Skeletal muscle tissue (tissue), 4 donors: ENCODE measurements around the gene IGSF21. TPM values are rescaled to one million over a fixed set of nuclear protein-coding genes. Genes with fewer than 3 reads are reported as not detected.

ENCODE experiments used
- H3K27ac ChIP-seq: one replicate; pipeline ENCODE4 v1.7.0; 2013; ENCODE audit warnings: mild to moderate bottlenecking, low read depth, low read length, inconsistent platforms
- H3K27me3 ChIP-seq, 3 donors: one replicate each; pipeline ENCODE4 v1.7.0; 2013; ENCODE audit warnings: low read length in 3 of 3; ENCODE audit not compliant: control insufficient read depth in 3 of 3, insufficient read depth in 3 of 3
- H3K36me3 ChIP-seq, 3 donors: one replicate each; pipeline ENCODE4 v1.7.0; 2013; ENCODE audit warnings: low read length in 3 of 3; ENCODE audit not compliant: control insufficient read depth in 3 of 3, insufficient read depth in 3 of 3
- H3K4me1 ChIP-seq, 3 donors: one replicate each; pipeline ENCODE4 v1.7.0; 2013; ENCODE audit warnings: low read length in 3 of 3, mild to moderate bottlenecking in 3 of 3; ENCODE audit not compliant: control insufficient read depth in 3 of 3, insufficient read depth in 3 of 3
- H3K4me3 ChIP-seq, 3 donors: one replicate each; pipeline ENCODE4 v1.7.0; 2013; ENCODE audit warnings: low read length in 3 of 3
- H3K9ac ChIP-seq, 3 donors: one replicate each; pipeline ENCODE4 v1.7.0; 2013; ENCODE audit warnings: low read length in 3 of 3, mild to moderate bottlenecking in 3 of 3, moderate library complexity in 2 of 3, low read depth in 1 of 3
- H3K9me3 ChIP-seq, 3 donors: one replicate each; pipeline ENCODE4 v1.7.0; 2013; ENCODE audit warnings: low read length in 3 of 3; ENCODE audit not compliant: control insufficient read depth in 3 of 3
- total RNA-seq: library from RNA; depleted of rRNA; stranded (reverse); fragments of >200 nt; gene quantifications from one replicate; pipeline ENCODE4 v1.2.3, GENCODE V29; 2014
- donor health status: Osteomylitis.

Gene IGSF21
- total RNA-seq, 1 donor from 2014 or later, result not detected

DNA sequence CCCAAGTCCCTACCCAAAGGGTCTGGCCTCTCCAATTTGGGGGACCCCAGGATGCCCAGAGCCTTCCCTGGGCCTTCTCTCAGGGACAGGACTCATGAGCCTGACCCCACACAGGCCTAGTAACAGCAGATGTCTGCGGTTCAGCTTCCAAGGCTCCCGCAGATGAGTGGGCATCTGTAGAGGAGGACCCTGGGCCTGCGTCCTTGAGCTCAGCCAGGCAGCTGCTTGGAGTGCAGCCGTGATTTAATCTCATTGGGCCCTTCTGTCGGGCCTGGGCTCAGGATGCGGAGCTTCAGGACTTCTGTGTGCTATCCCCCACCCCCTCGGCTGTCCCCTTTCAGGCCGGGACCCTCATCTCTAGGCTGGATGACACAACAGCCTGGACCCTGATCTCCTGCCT, 35.4 kb downstream of the IGSF21 start:
- Histone ChIP-seq H3K4me3 (no peak overlapping the region), H3K4me1 (no peaks in the 10 kb centered on the region), H3K9me3 (no peaks in the 10 kb centered on the region), H3K27ac (no peak overlapping the region), H3K9ac (no peak overlapping the region), H3K36me3 (no peaks in the 10 kb centered on the region), H3K27me3 (peaks cover 15 to 48% (median 39%) of the 10 kb centered on the region in 3 donors)

DNA sequence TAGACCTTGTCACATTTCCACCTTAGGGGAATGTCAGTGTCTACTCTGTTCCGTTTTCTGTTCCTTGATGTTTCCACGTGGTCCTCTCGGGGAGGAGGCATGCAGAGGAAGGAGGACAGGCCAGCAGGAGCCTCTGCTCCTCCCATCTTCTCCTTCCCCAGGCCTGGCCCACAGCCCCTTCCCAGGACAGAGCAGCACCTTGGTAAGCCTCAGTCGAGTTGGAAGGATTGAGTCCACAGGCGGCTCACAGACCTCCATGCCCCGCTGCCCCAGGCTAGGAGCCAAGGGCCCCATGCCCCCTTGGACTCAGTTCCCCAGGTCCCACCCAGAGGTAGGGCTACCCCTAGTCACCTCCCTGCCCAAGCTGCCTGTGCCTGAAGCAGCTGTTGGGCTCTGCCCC, 36.5 kb downstream of the IGSF21 start:
- Histone ChIP-seq H3K9me3 (no peaks in the 10 kb centered on the region), H3K36me3 (no peaks in the 10 kb centered on the region), H3K4me3 (no peak overlapping the region), H3K9ac (no peak overlapping the region), H3K4me1 (no peaks in the 10 kb centered on the region), H3K27ac (no peak overlapping the region), H3K27me3 (peaks cover 15 to 44% (median 42%) of the 10 kb centered on the region in 3 donors)

GRCh38 chr1:18144916-18145647, 37.5 kb downstream of the IGSF21 start:
- no peaks in the 10 kb centered on the region for H3K36me3 ChIP-seq
- H3K9me3 ChIP-seq, result no peaks in the 10 kb centered on the region
- H3K9ac ChIP-seq, result no peak overlapping the region
- H3K4me3 ChIP-seq, result no peak overlapping the region
- no peak overlapping the region for H3K27ac ChIP-seq
- peaks cover 13 to 39% (median 36%) of the 10 kb centered on the region in 3 donors for H3K27me3 ChIP-seq
- no peaks in the 10 kb centered on the region for H3K4me1 ChIP-seq

GRCh38 chr1:18145851-18146618, 38.4 kb downstream of the IGSF21 start:
- Histone ChIP-seq H3K27me3 (peaks cover 8 to 44% (median 26%) of the 10 kb centered on the region in 3 donors), H3K4me1 (no peaks in the 10 kb centered on the region), H3K9ac (no peak overlapping the region), H3K27ac (no peak overlapping the region), H3K36me3 (no peaks in the 10 kb centered on the region), H3K9me3 (no peaks in the 10 kb centered on the region), H3K4me3 (no peak overlapping the region)

DNA sequence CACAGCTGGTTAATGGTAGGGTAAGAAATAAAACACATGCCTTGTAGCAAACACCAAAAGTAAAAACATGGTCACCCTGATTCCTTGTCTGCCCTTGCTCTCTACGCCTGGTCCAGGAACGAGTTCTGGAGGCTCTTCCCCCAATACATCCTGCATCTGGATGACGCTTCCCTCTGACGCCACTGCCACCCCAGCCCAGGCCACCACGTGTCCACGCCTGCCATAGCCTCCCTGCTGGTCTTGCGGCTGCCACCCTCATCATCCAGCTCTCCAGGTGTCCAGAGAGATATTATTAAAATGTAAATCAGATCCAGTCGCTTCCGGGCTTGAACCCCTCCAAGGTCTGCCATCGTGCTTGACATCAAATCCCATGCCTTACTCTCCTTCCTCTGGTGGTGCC, 39.3 kb downstream of the IGSF21 start:
- Histone ChIP-seq H3K27me3 (peaks cover 9 to 48% (median 28%) of the 10 kb centered on the region in 3 donors), H3K27ac (no peak overlapping the region), H3K36me3 (no peaks in the 10 kb centered on the region), H3K4me1 (no peaks in the 10 kb centered on the region), H3K9ac (no peak overlapping the region), H3K4me3 (no peak overlapping the region), H3K9me3 (no peaks in the 10 kb centered on the region)

- Histone ChIP-seq H3K36me3 (no peaks in the 10 kb centered on the region), H3K9ac (no peak overlapping the region), H3K27me3 (peaks cover 14 to 56% (median 33%) of the 10 kb centered on the region in 3 donors), H3K4me3 (no peak overlapping the region), H3K4me1 (no peaks in the 10 kb centered on the region), H3K27ac (no peak overlapping the region), H3K9me3 (no peaks in the 10 kb centered on the region)
These were observed 40.1 kb downstream of the IGSF21 start for GRCh38 chr1:18147672-18148071.

- no peak overlapping the region for H3K9ac ChIP-seq
- H3K4me3 ChIP-seq, result no peak overlapping the region
- H3K4me1 ChIP-seq, result no peaks in the 10 kb centered on the region
- peaks cover 14 to 60% (median 40%) of the 10 kb centered on the region in 3 donors for H3K27me3 ChIP-seq
- no peaks in the 10 kb centered on the region for H3K9me3 ChIP-seq
- H3K36me3 ChIP-seq, result no peaks in the 10 kb centered on the region
- no peak overlapping the region for H3K27ac ChIP-seq
These were observed 40.9 kb downstream of the IGSF21 start for GRCh38 chr1:18148461-18148860.

GRCh38 chr1:18149027-18149641, 41.5 kb downstream of the IGSF21 start:
- Histone ChIP-seq H3K27ac (no peak overlapping the region), H3K4me1 (no peaks in the 10 kb centered on the region), H3K36me3 (no peaks in the 10 kb centered on the region), H3K27me3 (peaks cover 14 to 57% (median 44%) of the 10 kb centered on the region in 3 donors), H3K4me3 (no peak overlapping the region), H3K9me3 (no peaks in the 10 kb centered on the region), H3K9ac (no peak overlapping the region)

DNA sequence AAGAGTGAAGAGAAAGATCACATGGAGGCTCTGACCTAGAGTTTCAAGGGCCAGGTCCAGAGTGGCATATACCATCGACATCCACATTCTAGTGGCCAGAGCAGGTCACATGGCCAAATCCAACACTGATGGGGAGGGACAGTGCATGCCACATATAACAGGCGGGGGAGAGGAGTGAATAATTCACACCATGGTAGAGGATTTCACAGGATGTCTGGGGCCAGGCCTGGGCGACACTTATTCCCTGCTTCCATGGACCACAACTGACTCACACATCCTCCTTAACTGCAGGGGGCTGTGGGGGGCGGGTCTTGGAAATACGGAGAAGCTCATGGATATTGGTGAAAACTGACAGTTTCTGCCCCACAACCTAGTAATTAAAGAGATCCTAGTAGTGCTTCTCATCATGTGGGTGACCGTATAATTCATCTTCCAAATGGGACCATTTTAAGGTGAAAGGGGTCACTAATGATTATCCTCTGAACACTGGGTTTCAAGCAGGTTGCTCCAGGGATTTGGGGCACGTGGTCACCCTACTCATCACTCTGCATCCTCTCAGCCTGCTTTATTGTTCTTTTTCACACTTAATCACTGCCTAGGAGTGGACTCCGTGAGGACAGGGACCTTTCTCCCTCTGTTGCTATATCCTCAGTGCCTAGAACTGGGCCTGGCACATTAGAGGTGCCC, 44.0 kb downstream of the IGSF21 start:
- no peaks in the 10 kb centered on the region for H3K4me1 ChIP-seq
- no peak overlapping the region for H3K9ac ChIP-seq
- peaks cover 6 to 46% (median 44%) of the 10 kb centered on the region in 3 donors for H3K27me3 ChIP-seq
- no peak overlapping the region for H3K27ac ChIP-seq
- H3K36me3 ChIP-seq, result no peaks in the 10 kb centered on the region
- H3K9me3 ChIP-seq, result no peaks in the 10 kb centered on the region
- no peak overlapping the region for H3K4me3 ChIP-seq
